GM04504 (cell line): Measurements from ENCODE around the gene RANGRF.

Experiments
- DNase-seq: peaks from one replicate; pipeline ENCODE4 v3.0.0-alpha.2; 2012; ENCODE audit warnings: low read depth

Gene RANGRF

DNA sequence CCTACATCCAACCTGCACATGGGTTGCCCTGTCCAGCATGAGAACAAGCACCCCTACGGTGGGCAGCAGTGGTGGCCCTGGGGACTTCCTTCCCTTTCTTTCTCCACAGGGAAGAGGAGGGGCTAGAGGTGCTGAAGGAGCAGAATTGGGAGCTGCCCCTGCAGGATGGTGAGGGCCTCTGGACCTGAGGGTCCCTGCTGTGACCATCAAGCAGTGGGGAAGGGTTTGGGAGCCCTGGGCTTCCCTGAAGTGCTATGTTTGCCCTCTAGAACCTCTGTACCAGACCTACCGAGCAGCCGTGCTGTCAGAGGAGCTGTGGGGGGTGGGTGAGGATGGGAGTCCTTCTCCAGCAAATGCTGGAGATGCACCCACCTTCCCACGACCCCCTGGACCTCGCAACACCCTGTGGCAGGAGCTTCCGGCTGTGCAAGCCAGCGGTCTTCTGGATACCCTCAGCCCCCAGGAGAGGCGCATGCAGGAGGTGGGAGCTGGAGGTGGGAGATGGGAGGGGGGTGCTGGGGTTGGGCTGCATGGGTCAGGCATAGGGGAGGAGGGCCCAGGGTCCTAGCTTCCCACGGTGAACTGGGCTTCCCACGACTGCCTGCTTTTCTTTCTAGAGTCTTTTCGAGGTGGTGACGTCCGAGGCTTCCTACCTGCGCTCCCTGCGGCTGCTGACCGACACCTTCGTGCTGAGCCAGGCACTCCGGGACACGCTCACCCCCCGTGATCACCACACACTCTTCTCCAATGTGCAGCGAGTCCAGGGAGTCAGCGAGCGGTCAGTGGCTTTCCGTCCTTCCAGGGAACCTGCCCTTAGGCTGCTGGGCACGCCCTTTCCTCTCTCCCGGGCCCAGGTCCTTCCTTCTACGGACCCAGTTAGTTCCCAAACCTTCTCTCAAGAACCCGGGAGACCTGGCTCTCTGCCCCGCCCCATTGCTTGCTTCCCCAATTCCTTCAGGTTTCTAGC is 26.6 kb downstream of the RANGRF start:
- DNase-seq: no peak

DNA sequence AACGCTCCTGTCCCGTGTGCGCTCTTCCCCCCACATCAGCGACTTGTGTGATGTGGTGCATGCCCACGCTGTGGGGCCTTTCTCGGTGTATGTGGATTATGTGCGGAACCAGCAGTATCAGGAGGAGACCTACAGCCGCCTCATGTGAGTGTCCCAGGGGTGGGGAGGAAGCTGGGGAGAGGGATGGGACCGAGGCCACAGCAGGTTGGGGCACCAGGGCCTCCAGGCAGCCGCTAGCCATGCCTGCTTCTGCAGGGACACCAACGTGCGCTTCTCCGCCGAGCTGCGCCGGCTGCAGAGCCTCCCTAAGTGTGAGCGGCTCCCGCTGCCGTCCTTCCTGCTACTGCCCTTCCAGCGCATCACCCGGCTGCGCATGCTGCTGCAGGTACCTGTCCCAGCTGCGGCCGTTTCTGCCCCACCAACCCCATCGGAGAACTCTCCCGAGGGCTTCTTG is 27.3 kb downstream of the RANGRF start:
- no peak for DNase-seq

DNA sequence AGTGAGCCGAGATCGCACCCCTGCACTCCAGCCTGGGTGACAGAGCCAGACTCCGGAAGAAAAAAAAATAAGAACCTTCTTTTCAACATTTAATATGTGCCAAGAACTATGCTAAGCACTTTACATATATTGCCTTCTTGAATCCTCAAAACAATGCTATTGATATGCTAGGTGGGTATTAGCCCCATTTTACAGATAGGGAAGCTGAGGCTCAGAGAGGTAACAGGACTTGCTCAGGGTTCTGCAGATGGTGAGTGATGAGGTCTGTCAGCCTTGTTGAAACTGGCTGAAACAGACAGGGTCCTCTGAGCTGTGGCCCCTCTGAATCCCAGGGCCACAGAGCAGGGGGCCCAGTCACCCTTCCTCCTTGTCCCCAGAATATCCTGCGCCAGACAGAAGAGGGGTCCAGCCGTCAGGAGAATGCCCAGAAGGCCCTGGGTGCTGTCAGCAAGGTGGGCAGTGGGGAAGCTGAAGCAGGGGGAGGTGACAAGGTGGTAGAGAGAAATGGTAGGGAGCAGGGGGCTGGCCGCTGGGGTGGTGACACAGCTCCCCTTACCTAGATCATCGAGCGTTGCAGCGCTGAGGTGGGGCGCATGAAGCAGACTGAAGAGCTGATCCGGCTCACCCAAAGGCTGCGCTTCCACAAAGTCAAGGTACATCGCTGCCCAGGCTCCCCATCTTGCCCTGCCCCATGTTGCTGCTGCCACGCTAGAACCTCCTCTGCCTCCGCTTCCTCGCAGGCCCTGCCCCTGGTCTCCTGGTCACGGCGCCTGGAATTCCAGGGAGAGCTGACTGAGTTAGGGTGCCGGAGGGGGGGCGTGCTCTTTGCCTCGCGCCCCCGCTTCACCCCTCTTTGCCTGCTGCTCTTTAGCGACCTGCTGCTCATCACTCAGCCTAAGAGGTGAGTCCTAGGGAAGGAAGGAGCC is 29.8 kb downstream of the RANGRF start:
- DNase-seq: no peak

DNA sequence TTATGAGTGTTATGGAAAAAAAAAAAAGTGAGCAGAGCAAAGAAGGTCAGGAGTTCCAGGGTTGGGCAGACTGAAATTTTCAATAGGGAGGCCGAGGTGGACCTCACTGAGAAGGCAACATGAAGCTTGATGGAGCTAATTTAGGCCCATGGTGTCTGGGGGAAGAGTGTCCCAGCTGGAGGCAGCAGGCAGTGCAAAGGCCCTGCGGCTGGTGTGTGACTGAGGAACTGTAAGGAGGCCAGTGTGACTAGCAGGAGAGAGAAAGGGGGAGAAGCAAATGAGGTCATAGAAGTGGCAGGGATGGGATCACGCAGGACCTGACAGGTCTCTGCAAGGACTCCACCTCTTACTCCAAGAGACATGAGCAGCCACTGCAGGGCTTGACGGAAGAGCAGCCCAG is 31.8 kb downstream of the RANGRF start:
- no peak for DNase-seq

DNA sequence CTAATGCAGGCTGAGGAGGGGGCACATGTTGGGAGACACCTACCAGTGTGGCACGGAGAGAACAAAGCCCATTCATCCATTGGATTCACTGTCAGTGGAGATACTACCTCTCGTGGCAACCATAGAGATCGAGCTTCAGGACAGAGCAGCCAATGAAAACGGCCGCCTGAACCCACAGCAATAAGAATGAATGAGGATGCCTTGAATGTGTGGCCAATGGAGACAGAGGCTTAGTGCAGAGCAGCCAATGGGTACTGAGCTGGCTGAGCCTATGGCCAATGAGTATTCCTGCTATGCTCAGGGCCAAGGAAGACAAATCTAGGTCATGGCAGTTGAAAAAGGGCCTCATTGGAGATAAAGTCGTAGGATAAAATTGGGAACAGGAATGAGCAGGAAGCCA is 32.5 kb downstream of the RANGRF start:
- no peak for DNase-seq

DNA sequence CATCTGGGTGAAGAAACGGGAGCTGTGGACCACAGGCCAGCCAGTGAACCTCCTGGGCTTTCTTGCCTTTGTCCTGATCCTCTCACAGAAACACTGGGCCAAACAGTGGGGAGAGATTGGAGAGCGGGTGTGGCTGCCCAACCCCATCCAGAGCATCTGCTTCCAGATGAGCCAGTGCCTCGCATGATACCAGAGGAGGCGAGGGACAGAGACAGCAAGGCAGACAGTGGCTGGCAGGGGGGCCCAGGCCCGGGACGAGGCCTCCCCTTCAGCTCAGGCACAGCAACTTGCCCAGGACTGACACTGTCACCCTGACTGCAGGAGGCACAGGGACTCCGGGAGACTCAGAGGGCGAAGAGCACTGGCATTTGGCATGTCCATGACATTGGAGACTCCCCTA is 33.6 kb downstream of the RANGRF start:
- no peak for DNase-seq

DNA sequence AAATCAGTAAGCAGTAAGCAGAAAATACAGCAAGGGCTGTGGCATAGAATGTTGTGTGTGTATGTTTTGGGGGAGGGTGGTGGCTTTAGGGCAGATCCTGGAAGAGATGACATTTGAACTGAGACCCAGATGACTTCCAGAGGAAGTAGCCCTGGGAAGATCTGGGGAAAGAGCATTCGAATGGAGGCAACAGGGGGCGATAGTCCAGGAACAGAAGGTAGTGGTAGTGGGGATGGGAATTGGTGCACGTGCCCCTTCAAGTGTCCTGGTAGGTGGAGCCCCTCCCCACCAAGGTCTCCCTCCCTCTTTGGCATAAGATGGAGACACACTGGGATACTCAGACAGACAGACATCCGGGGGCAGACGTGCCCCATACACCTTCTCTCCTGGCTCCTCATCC is 35.7 kb downstream of the RANGRF start:
- no peak for DNase-seq

DNA sequence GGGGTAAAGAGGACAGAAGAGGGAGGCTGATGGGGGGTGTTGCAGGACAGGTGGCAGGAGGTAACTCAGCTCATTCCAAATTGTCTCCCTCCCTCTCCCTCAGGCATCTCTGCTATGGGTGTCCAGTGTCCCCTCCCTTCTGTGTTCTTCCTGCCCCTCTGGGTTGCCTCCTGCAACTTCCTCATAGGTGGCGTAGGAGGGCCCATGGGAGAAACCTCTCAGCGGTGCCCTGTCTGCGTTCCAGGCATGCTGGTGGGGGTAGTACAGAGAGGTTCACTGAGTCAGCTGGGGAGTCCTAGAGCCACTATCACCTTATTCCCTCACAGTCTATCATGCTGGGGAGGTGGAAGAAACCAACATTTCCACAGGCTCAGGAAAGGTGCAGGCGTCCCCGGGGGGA is 36.5 kb downstream of the RANGRF start:
- DNase-seq: no peak

DNA sequence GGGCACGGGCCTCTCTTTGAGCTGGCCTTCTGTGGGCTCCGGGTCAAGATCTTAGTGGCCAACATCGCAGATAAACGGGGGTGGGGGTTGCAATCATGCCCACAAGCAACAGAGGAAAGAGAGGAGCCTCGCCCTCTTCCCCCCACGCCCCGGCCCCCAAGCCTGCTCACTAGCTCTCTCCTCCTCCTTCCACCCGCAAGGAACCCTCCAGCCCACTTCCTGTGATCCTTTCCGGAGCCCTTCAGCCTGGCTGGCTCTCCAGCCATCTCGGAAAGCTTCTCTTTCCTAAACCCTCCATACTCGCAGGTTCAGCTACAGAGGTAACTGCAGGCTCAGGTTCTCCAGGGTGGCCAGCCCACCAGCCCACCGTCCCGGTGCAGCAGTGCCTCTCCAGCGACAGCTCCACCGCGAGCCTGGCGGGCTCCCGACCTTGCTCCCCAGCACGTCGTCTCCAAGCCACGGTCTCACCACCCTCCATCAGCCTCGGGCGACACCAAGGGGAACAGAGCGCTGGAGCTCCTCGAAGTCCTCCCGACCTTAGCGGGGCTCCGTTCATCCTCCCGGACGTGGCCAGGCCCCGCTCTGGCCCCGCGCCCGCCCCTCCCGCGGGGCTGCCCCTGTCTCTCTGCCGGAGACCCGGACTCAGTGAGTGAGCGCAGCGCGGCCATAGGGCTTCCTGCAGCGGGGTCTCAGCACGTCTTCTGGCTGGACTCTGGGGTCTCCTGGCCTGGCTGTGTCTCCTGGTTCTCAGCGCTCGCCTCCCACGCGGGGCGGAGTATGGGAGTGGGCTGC is 38.2 kb downstream of the RANGRF start:
- peak; percentile 7 for DNase-seq

DNA sequence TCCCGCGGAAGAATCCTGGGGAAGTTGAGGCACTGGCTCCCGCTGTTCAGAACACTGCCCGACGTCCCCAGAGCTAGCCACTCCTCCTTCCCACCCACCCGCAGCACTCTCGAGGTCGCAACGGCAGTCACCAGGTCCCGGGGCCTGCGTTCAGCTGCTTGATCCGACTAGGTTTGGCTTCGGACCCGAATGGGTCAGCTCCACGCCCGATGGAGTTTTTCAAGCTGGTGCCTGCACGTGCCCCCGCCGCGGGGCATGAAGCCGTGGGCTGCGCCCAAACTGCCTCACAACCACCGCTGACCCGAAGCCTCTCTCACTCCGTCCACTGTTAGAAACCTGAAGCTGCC is 38.8 kb downstream of the RANGRF start:
- no peak for DNase-seq

DNA sequence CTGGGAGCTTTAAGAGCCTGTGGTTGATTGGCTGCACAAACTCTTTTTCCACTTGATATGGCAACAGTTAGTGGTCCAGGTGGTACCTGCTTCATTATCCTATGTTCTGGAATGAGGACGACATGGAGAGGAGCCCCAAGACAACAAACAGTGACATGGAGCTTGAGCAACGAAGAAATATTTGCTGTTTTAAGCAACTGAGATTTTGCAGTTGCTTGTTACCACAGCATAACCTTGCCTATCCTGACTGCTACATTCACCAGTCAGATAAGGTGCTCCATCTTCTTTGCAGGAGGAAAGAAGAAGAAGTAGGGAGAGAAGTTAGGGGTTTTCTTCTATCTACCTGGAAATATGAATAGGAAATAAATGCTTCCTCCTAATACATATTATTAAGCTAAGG is 43.7 kb downstream of the RANGRF start:
- DNase-seq: no peak

DNA sequence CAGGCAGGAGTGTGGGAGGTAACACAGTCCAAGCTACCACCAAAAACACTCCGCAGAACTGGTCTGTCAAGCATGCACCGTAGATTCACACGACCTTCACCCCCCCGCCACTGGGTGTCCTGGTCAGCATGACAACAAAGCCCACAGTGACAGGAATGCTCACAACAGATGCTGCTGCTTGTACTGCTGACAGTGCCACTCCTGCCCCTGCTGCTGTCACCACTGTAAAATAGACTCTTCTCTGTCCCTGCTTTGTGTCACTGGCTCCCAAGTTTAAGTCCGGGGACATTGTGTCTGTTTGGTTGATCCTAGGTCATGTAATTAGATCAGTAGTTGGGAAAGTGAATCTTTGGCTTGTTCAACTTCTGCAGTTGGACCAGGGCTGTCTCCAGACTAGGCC is 44.2 kb downstream of the RANGRF start:
- no peak for DNase-seq

DNA sequence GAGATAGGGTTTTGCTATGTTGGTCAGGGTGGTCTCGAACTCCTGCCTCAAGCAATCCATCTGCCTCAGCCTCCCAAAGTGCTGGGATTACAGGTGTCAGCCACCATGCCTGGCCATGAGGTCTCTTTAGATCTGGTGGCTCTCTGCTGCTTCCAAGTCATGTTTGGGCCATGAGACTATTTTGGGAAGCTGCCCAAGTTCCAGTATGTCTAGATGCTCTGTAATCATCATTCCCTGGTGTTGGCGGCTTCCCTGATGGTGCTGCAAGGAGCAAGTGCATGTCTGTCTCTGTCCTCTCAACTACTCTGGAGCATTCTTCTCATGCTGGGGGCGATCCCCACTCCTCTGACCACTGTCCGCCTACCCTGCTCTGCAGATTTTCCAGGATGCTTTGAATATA is 44.8 kb downstream of the RANGRF start:
- DNase-seq: no peak

DNA sequence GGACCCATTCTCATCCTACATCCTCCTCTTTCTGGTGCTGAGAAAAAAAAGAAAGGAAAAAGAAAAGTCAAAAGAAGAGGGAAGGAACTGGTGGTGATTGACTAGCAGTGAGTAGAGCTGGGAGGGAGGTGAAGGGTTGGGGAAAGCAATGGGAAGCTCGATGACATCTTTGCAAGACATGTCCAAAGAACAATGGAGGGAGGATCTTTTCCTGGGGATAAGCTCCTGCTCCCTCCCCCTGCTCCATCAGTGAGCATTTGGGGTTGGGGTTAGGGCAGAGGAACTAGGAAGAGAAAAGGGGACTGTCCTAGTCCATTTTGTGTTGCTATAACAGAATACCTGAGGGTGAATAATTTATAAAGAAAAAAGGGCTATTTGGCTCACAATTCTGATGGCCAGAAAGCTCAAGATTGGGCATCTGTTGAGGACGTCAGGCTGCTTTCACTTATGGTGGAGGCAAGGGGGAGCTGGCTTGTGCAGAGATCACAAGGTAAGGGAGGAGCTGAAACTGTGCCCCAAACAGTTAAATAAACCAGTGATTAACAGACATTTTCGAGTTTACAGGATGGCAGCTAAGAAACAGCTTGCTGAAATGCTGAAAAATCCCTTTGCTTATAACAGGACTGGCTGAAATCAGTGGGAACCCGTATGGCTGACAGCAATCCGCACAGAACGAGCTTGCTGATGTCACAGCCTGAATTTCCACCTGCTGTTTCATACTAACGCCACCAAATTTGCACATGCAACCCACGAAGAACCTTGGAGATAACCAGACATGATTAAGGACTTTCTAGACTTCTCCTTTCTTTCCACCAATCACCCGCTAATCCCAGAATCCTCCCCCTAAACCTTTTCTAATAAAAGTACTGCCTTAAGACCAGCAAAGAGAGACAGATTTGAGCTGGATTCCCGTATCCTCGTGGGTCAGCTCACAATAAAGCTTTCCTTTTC is 49.6 kb downstream of the RANGRF start:
- DNase-seq: no peak

DNA sequence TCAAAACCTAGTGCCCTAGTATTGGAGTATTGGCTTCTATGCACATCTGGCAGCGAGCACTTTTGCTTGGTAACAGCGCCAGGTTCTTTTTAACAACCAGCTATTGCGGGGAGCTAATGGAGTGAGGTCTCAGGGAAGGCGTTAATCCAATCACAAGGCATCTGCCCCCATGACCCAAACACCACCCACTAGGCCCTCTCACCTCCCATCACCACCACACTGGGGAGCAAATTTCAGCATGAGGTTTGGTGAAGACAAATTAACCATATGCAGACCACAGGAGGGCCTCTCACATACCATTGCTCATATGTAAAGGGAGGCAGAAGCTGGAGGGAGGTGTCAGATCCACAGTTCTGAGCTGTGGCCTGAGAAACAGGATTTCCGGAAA is 50.3 kb downstream of the RANGRF start:
- DNase-seq: no peak

DNA sequence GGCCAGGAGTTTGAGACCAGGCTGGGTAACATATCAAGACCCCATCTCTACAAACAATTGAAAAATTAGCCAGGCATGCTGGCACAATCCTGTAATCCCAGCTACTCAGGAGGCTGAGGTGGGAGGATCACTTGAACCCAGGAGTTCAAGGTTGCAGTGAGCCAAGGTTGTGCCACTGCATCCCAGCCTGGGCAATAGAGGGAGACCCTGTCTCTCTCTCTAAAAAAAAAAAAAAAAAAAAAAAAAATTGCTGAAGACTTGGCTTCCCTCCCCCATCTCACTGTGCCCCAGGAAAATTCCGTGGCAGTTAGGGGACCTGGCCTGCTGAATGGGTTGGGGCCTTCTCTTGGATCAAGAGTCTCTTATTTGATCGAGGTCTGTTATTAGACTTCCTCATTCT is 51.1 kb downstream of the RANGRF start, which contains the start of gene ODF4:
Gene ODF4 (plus strand): TSS at position 301 of the 400 bp plus-strand sequence. CDS start 212 bp downstream, outside the sequence.
- no peak for DNase-seq
